Kasumi-1 (cell line): Measurements from ENCODE around the gene PPTC7.
A peak's percentile ranks its signal among the peaks of the same experiment; 100 is the strongest.
"Not testable (repeated sequence)": the region's sequence is repeated elsewhere in the genome, so short reads cannot be mapped to it uniquely, and the experiment has no call there.

Source experiments
- DNase-seq, 2 experiments: peaks; one replicate each; lab custom pipeline; 2025; lab: John Stamatoyannopoulos, UW

PPTC7 gene

GRCh38 chr12:110536834-110537604 is 46.1 kb downstream of the PPTC7 start:
- no peak for DNase-seq

DNA sequence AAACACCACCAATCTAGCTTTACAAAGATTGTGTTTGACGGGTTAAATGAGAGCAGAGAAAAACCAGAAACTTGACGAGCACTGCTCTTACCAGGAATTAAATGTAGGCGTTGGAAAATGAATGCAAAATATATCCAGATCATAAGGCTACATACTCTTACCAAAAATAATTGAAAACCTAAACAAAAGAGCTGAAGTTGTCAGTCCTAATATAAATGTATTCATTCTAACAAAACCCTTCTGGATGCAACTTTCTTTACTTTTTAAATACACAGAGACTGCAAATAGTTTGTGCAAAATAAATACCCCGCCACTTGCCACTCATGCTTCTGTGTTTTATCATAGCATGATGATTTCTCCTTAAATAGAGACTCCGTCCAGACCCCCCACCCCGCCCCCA is 48.3 kb downstream of the PPTC7 start:
- DNase-seq = no peak

DNA sequence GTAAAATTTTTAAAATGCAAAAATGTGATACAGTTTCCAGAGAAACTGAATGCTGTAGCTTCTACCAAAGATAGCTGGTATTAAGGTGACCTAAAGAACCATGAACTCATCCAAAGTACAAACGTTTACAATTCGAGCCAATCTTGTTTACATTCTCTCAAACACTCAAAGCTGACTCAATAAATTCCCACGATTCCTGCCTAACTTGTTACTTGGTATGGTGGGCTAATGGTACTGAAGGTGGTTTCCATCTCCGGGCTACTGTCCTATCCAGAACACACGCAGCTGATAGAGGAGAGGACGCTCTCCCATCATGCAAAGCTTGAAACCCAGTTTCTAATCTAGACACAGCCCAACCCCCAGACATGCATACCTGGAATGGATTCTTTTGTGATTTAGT is 49.5 kb downstream of the PPTC7 start:
- no peak for DNase-seq

GRCh38 chr12:110532644-110533043 is 50.5 kb downstream of the PPTC7 start:
- DNase-seq = no peak

GRCh38 chr12:110531741-110532333 is 51.3 kb downstream of the PPTC7 start:
- no peak for DNase-seq

GRCh38 chr12:110530511-110530910 is 52.6 kb downstream of the PPTC7 start:
- no peak for DNase-seq

- no peak for DNase-seq
Observed at GRCh38 chr12:110528277-110528839, 54.8 kb downstream of the PPTC7 start.

- DNase-seq = not testable (repeated sequence)
Observed at GRCh38 chr12:110520876-110521712, 62.0 kb downstream of the PPTC7 start.

DNA sequence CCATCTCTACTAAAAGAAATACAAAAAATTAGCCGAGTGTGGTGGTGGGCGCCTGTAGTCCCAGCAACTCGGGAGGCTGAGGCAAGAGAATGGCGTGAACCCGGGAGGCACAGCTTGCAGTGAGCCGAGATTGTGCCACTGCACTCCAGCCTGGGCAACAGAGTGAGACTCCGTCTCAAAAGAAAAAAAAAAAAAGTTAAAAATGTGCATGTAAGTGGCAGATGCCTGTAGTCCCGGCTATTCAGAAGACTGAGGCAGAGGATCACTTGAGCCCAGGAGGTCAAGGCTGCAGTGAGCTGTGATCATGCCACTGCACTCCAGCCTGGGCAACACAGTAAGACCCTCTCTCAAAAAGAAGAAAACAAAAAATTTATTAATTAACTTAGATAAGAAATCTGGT is 65.1 kb downstream of the PPTC7 start:
- not testable (repeated sequence) for DNase-seq

DNA sequence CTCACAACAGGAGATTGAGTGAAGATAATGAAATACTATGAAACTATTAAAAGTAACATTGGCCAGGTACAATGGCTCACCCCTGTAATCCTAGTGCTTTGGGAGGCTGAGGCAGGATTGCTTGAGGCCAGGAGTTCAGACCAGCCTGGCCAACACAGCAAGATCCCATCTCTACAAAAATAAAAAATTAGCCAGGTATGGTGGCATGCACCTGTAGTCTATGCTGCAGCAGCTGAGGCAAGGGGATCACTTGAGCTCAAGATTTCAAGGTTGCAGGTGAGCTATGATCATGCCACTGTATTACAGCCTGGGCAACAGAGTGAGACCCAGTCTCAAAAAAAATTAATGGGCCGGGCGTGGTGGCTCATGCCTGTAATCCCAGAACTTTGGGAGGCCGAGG is 66.1 kb downstream of the PPTC7 start:
- no peak for DNase-seq

GRCh38 chr12:110514363-110514762 is 68.8 kb downstream of the PPTC7 start:
- no peak for DNase-seq

DNA sequence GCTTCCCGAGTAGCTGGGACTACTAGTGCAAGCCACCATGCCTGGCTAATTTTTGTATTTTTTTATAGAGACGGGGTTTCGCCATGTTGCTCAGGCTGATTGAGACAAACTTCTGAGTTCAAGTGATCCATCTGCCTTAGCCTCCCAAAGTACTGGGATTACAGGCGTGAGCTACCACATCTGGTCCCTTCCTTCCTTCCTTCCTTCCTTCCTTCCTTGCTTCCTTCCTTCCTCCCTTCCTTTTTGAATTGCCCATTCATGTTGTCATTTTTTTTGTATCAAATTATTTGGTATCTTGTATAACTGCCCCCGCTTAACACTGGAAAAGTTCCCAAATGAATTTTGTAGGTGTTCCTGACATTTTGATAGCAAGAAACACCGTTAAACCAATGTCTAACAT is 69.3 kb downstream of the PPTC7 start:
- no peak for DNase-seq

- no peak for DNase-seq
Observed at GRCh38 chr12:110508071-110508586, 75.0 kb downstream of the PPTC7 start.

- no peak for DNase-seq
Observed at GRCh38 chr12:110505332-110505731, 77.8 kb downstream of the PPTC7 start.

GRCh38 chr12:110503432-110503831 is 79.7 kb downstream of the PPTC7 start:
- DNase-seq = no peak

GRCh38 chr12:110501752-110502738 is 81.1 kb downstream of the PPTC7 start, which contains the start of the genes RAD9B and VPS29:
Gene RAD9B (plus strand): TSS chr12:110502331. CDS start chr12:110502338, 7 bp downstream.
Gene VPS29 (minus strand): TSS chr12:110502111. CDS start chr12:110502051, 60 bp downstream.
- peak; percentile 99 for DNase-seq

DNA sequence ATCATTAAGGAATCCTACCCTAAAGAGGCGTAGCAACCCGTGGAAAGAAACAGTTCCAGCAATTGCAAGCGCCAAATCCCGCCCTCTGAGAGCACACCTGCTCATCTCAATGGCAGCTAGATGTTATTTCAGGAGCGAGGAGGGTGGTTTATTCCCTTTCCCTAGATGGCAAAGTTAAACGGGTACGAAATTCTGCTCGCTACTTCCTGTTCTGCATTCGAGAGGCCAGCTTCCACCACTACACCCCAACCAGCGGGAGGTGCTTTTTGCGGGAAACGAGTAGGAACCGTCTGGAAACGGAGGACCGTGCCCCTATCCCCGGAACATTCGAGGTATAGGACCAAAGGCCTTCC is 81.7 kb downstream of the PPTC7 start:
- DNase-seq = peak; percentile 76 to 80

DNA sequence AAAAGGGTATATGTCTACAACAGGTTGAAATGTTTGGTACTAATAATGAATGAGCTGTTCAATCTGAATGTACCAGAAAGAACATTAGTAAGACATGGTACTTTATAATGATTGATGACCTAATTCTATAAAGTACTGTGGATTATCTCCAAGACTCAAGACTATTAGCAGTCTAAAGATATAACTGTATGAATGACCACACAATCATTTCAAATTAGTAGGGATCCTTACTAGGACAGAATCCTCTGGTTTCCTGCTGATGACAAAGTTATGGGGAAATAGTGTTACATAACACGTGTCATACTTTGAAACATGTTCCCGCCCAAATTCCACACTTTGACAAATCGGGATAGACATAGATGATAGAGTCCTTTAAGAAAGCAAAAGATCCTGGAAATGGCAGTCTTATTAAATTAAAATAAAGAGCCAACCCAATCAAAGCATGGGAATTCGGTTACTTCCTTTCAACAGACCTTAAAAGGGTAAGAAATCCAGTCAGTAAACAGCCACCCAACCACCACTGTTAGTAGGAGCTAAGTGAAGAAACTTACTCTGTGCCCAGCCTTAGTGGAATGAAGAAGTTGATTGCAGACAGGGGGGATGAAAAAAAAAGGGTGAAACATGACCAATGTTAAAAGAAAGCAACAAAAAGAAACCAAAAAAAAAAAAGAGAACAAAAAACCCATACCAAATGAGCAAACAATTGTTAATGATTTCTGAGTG is 84.0 kb downstream of the PPTC7 start:
- DNase-seq = peak; percentile 67 to 72
